Esophagus muscularis mucosa (tissue), 3 donors: ENCODE data around the gene ZNF99.
"Not testable (repeated sequence)": the region's sequence is repeated elsewhere in the genome, so short reads cannot be mapped to it uniquely, and the experiment has no call there.

Experiments used
- POLR2A ChIP-seq: fragments of 450-650 bp; IDR thresholded peaks from one replicate; pipeline ENCODE4 v1.6.1; 2017; ENCODE audit warnings: antibody characterized with exemption, moderate library complexity, mild to moderate bottlenecking, low read depth
- POLR2AphosphoS5 ChIP-seq, 2 donors: sonication (generic); formaldehyde crosslinking; IDR thresholded peaks; one replicate each; pipeline ENCODE4 v1.6.1; 2017; ENCODE audit warnings: antibody characterized with exemption in 2 of 2
- TF ChIP-seq, protein P1 (sequence below), 3 experiments: fragments of 200-600 bp in 2 of 3; fragments of 450-650 bp in 1 of 3; sonication (generic) in 2 of 3; IDR thresholded peaks; one replicate each; pipeline ENCODE4 v1.5.1; 2017 to 2019; ENCODE audit warnings: antibody characterized with exemption in 3 of 3, mild to moderate bottlenecking in 2 of 3, moderate library complexity in 1 of 3

DNA sequence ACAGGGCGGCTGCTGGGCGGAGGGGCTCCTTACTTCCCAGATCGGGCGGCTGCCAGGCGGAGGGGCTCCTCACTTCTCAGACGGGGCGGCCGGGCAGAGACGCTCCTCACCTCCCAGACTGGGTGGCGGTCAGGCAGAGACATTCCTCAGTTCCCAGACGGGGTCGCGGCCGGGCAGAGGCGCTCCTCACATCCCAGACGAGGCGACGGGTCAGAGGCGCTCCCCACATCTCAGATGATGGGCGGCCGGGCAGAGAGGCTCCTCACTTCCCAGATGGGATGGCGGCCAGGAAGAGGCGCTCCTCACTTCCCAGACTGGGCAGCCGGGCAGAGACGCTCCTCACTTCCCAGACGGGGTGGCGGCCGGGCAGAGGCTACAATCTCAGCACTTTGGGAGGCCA lies 80.9 kb downstream of the ZNF99 start:
- TF ChIP-seq, protein P1, sequence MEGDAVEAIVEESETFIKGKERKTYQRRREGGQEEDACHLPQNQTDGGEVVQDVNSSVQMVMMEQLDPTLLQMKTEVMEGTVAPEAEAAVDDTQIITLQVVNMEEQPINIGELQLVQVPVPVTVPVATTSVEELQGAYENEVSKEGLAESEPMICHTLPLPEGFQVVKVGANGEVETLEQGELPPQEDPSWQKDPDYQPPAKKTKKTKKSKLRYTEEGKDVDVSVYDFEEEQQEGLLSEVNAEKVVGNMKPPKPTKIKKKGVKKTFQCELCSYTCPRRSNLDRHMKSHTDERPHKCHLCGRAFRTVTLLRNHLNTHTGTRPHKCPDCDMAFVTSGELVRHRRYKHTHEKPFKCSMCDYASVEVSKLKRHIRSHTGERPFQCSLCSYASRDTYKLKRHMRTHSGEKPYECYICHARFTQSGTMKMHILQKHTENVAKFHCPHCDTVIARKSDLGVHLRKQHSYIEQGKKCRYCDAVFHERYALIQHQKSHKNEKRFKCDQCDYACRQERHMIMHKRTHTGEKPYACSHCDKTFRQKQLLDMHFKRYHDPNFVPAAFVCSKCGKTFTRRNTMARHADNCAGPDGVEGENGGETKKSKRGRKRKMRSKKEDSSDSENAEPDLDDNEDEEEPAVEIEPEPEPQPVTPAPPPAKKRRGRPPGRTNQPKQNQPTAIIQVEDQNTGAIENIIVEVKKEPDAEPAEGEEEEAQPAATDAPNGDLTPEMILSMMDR (IDR thresholded peaks at IDR 0.05): not testable (repeated sequence)
- not testable (repeated sequence) for TF ChIP-seq POLR2A; POLR2AphosphoS5 (IDR thresholded peaks at IDR 0.05)
